ENCODE measurements around the gene CMIP. TPM values are rescaled to one million over a fixed set of nuclear protein-coding genes. Genes with fewer than 3 reads are reported as not detected.

The CMIP gene
- total RNA-seq, 4 donors from 2014 or later, result 40.0 to 69.6 (median 47.0) TPM

DNA sequence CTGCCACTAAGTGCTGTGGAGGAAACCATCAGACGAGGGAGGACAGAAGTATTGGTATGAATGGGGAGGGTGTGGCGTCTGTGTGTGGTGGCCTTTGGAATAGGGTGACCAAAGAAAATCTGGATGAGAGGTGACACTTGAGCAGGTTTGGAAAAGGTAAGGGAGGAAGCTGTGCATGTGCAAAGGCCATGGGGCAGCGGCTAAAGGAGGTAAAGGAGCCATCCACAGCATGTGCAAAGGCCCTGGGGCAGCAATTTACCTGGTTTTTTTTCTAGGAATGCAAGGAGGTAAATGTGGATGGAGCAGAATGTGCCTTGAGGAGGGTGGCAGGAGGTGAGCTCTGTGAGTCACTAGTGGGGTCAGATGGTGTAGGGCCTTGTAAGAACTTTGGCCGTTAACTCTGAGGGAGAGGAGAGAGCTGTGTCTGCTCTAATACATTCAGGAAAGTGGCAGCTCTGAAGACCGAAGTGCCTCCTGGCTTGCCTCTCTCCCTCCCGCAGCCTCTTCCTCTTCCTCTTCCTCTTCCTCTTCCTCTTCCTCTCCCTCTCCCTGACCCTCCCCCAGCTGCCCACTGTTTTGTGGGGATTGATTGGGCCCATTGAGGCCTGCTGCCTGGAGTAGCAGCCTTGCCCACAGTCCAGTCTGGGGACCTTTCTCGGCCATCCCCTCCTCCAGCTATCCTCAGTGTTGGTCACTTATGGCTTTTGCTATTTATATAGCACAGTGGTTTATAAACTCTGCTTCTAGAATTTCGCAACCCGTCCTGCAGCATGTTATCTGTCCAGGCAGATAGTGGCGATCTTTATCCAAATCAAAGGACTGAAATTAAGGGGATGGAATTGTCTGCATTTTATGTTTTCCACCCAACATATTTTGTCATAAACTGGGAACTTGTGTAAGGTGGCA, 38.7 kb downstream of the CMIP start:
- Histone ChIP-seq H3K9me3 (no peaks in the 10 kb centered on the region), H3K4me3 (no peak overlapping the region), H3K36me3 (no peaks in the 10 kb centered on the region), H3K4me1 (peaks cover 11 to 83% (median 33%) of the 10 kb centered on the region in 4 donors), H3K27ac (peak overlapping the region in 3 of 4 donors; percentile 2 to 45 (median 38)), H3K27me3 (no peaks in the 10 kb centered on the region)
- WGBS, 2 donors (ENCODE audit: low coverage in 1 of 2), result 76 to 82% methylated on average over 7 to 10 of the region's 10 CpGs
- intact Hi-C loops (cut with DNase I; ENCODE audit: low total_unique reads) (no loop called here), in situ Hi-C loops (cut with MboI; ENCODE audit: low pct_ligation_motif_present in 1 of 4, low pct_unique_long_range_greater_than_20kb in 1 of 4, low sequenced_read_pairs in 3 of 4) (no loop called here)
- no peak for DNase-seq
- TF ChIP-seq POLR2A (IDR thresholded peaks at IDR 0.05) (no peak), POLR2AphosphoS5 (IDR thresholded peaks at IDR 0.05) (no peak), EP300 (IDR thresholded peaks at IDR 0.05; ENCODE audit: low read depth) (no peak)
- TF ChIP-seq, protein P1, sequence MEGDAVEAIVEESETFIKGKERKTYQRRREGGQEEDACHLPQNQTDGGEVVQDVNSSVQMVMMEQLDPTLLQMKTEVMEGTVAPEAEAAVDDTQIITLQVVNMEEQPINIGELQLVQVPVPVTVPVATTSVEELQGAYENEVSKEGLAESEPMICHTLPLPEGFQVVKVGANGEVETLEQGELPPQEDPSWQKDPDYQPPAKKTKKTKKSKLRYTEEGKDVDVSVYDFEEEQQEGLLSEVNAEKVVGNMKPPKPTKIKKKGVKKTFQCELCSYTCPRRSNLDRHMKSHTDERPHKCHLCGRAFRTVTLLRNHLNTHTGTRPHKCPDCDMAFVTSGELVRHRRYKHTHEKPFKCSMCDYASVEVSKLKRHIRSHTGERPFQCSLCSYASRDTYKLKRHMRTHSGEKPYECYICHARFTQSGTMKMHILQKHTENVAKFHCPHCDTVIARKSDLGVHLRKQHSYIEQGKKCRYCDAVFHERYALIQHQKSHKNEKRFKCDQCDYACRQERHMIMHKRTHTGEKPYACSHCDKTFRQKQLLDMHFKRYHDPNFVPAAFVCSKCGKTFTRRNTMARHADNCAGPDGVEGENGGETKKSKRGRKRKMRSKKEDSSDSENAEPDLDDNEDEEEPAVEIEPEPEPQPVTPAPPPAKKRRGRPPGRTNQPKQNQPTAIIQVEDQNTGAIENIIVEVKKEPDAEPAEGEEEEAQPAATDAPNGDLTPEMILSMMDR (IDR thresholded peaks at IDR 0.05), result no peak

DNA sequence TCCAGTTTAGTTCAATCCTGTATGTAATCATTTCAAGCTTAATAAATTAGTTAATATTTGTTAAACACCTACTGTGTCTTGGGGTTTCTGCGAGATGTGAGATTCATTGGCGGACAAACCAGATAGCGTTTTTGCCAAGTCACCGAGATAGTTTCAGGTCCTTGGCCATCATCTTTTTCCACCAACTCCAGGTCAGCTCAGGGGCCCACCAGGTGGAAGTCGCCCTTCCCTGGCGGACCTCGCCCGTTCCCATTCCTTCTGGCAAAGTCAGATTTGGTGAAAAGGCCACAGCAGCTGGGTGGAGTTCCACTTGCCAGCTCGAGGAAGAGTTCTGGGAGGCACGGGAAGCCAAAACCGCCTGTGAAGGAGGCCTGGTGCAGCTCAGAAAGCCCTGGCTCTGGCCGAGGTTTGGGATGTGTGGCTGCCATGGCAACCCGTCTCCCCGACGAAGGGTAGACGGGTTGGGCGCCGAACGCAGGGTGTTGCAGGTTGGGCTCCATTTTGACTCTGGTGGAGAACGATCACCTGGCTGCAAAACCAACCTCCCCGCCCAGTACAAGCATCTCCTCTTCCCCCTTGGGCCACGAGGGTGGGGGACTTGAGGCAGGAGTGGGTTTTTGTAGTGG, 39.5 kb downstream of the CMIP start:
- in situ Hi-C loops (cut with MboI; ENCODE audit: low pct_ligation_motif_present in 1 of 4, low pct_unique_long_range_greater_than_20kb in 1 of 4, low sequenced_read_pairs in 3 of 4), result no loop called here
- peaks cover 11 to 75% (median 27%) of the 10 kb centered on the region in 4 donors for H3K4me1 ChIP-seq

DNA sequence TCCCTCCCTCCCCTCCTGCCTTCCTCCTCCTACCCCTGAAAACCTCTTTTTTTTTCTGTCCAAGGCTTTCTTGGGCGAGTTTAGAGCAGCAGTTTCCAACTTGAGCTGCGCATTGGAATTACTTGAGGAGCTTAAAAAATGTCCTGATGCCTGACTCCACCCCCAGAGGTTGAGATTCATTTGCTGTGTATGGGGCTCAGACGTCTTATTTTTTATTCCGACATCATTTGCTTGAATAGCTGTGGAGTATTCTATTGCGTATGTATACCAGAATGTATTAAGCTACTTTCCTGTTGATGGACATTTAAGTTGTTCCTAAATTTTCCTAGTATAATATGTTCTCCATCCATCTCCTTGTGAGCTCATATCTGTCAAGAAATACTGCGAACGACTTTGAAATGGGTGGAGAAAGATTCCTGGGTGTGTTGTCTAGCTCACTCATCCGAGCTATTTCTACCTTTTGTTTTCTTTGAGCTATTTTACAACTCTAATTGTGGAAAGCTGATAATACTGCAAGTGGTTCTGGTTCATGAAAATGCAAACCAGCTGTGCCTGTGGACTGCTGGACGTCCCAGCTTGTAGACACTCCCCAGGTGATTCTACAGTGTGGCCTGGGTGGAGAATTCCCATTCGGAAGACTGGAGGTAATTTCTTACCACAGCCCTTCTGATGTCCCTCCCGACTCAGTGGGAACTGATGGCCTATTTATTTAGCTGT, 40.5 kb downstream of the CMIP start:
- Histone ChIP-seq H3K27me3 (no peaks in the 10 kb centered on the region), H3K36me3 (no peaks in the 10 kb centered on the region), H3K9me3 (no peaks in the 10 kb centered on the region), H3K4me3 (no peak overlapping the region), H3K4me1 (peaks cover 4 to 65% (median 24%) of the 10 kb centered on the region in 4 donors), H3K27ac (peak overlapping the region; percentile 4 to 52 (median 30))
- intact Hi-C loops (cut with DNase I; ENCODE audit: low total_unique reads), result no loop called here
- in situ Hi-C loops (cut with MboI; ENCODE audit: low pct_ligation_motif_present in 1 of 4, low pct_unique_long_range_greater_than_20kb in 1 of 4, low sequenced_read_pairs in 3 of 4), result no loop called here
- WGBS, 2 donors (ENCODE audit: low coverage in 1 of 2), result 66 to 70% methylated on average over 7 to 11 of the region's 11 CpGs
- no peak for DNase-seq
- TF ChIP-seq, protein P1 (IDR thresholded peaks at IDR 0.05), result no peak
- TF ChIP-seq POLR2A (IDR thresholded peaks at IDR 0.05), result no peak
- no peak for TF ChIP-seq EP300 (IDR thresholded peaks at IDR 0.05; ENCODE audit: low read depth)
- TF ChIP-seq POLR2AphosphoS5 (IDR thresholded peaks at IDR 0.05), result no peak

More for the DNA sequence above, 39.5 kb downstream of the CMIP start:
- Histone ChIP-seq H3K4me3 (no peak overlapping the region), H3K27ac (peak overlapping the region in 1 of 4 donors; percentile 25), H3K36me3 (no peaks in the 10 kb centered on the region), H3K9me3 (no peaks in the 10 kb centered on the region), H3K27me3 (no peaks in the 10 kb centered on the region)
- WGBS, 2 donors (ENCODE audit: low coverage in 1 of 2), result 91 to 100% methylated on average over 2 to 22 of the region's 22 CpGs
- no peak for DNase-seq
- intact Hi-C loops (cut with DNase I; ENCODE audit: low total_unique reads), result no loop called here
- TF ChIP-seq, protein P1 (IDR thresholded peaks at IDR 0.05), result no peak
- TF ChIP-seq POLR2AphosphoS5 (IDR thresholded peaks at IDR 0.05) (no peak), EP300 (IDR thresholded peaks at IDR 0.05; ENCODE audit: low read depth) (no peak), POLR2A (IDR thresholded peaks at IDR 0.05) (no peak)

Measured in transverse colon (tissue), 4 donors.